ENCODE results near the gene TGIF2. TPM values are rescaled to one million over a fixed set of nuclear protein-coding genes. Genes with fewer than 3 reads are reported as not detected.

The TGIF2 gene
- total and polyA plus RNA-seq, 2 of the 8 experiments (the other 6 are each of a cell fraction or from before 2014, with no cell fraction given) = 49.7 to 76.7 TPM

- Histone ChIP-seq H3K14ac (ENCODE audit: insufficient read length) (no peak overlapping the region), H3K18ac (ENCODE audit: extremely low read depth, low read length) (no peak overlapping the region), H3K79me1 (ENCODE audit: low read depth, low read length) (peaks cover 8% of the 10 kb centered on the region), H2BK20ac (ENCODE audit: low read length) (no peak overlapping the region), H3K79me2 (ENCODE audit: control insufficient read depth in 1 of 2, insufficient read depth in 2 of 2, low read length in 2 of 2) (peaks cover 0 to 7% of the 10 kb centered on the region in 2 experiments; a peak in 1 of 4 replicates), H4K20me1 (replicated peaks in 1 of 2; ENCODE audit: control insufficient read depth in 1 of 2, insufficient read depth in 2 of 2, low read length in 2 of 2) (no peaks in the 10 kb centered on the region), H3K23me2 (ENCODE audit: low read depth, low read length) (no peaks in the 10 kb centered on the region), H2BK15ac (ENCODE audit: low read length) (no peak overlapping the region), H2AK5ac (ENCODE audit: low read depth, low read length) (no peak overlapping the region), H4K91ac (replicated peaks; ENCODE audit: insufficient read length, low read length) (no peak overlapping the region), H4K5ac (ENCODE audit: insufficient read length, low read depth, low read length) (no peak overlapping the region), H2BK120ac (replicated peaks; ENCODE audit: low read depth, low read length) (no peak overlapping the region), H3K9me3 (ENCODE audit: insufficient read depth in 2 of 2, low read depth in 1 of 2, low read length in 1 of 2) (peaks cover 6 to 7% of the 10 kb centered on the region in 2 experiments; a peak in 2 of 4 replicates), H3K4ac (replicated peaks; ENCODE audit: insufficient read length, low read depth, low read length) (no peak overlapping the region), H2BK5ac (ENCODE audit: low read depth, low read length) (no peak overlapping the region), H3K9ac (replicated peaks in 1 of 4; ENCODE audit: extremely low read depth in 1 of 4, low read depth in 3 of 4, low read length in 3 of 4) (no peak overlapping the region), H3K4me2 (ENCODE audit: insufficient read depth in 1 of 2, low read depth in 2 of 2, low read length in 2 of 2) (no peak overlapping the region), H2BK12ac (ENCODE audit: low read depth, low read length) (no peak overlapping the region), H3K4me3 (ENCODE audit: extremely low read depth in 1 of 4, insufficient read depth in 2 of 4, low read depth in 3 of 4, low read length in 4 of 4) (no peak overlapping the region), H3K4me1 (replicated peaks in 1 of 4; ENCODE audit: control insufficient read depth in 3 of 4, insufficient read depth in 4 of 4, low read length in 3 of 4) (peaks cover 0 to 9% (median 5%) of the 10 kb centered on the region in 4 experiments; a peak in 5 of 7 replicates), H4K8ac (ENCODE audit: extremely low read depth, insufficient read depth, low read length) (no peak overlapping the region; the same call in 1 of the 2 replicates), H3K27ac (ENCODE audit: low read depth, low read length) (no peak overlapping the region), H3K27me3 (replicated peaks in 1 of 4; ENCODE audit: control insufficient read depth in 3 of 4, extremely low read depth in 1 of 4, insufficient read depth in 3 of 4, low read length in 3 of 4) (no peaks in the 10 kb centered on the region), H3K23ac (ENCODE audit: insufficient read length) (no peak overlapping the region), H3K36me3 (ENCODE audit: control insufficient read depth in 2 of 4, insufficient read depth in 4 of 4, low read length in 3 of 4) (peaks cover 9 to 36% (median 25%) of the 10 kb centered on the region in 4 experiments; a peak in 6 of 8 replicates), H3K56ac (replicated peaks; ENCODE audit: insufficient read length, low read depth, low read length) (no peak overlapping the region), H2AFZ (ENCODE audit: low read length) (no peak overlapping the region)
- 85% methylated on average over 5 of the region's 5 CpGs; no CpG with 5 or more reads in 1 of the 2 experiments for WGBS, 2 experiments (ENCODE audit: extremely low coverage in 1 of 2, insufficient coverage in 1 of 2, insufficient read length in 1 of 2, insufficient replicate concordance in 2 of 2, low coverage in 1 of 2, low lambda C conversion rate in 2 of 2, missing lambda C conversion rate in 1 of 2)
- CTCF ChIA-PET (ENCODE audit: partially characterized antibody) = interaction anchor here (0.7 to 14.2 kb wide), 8 partner anchors 14 to 48 kb away, joined by 4 to 202 read pairs (median 11); partner anchors contain the start of genes RAB5IF and TGIF2
- FAIRE-seq (no peak), DNase-seq (ENCODE audit: low read depth in 1 of 2, low spot score in 2 of 2) (no peak)
- POLR2A ChIA-PET (ENCODE audit: partially characterized antibody) = interaction anchor here (1.2 to 26.6 kb wide), 5 partner anchors 6 to 34 kb away, joined by 3 to 388 read pairs (median 60); partner anchors contain the start of genes RAB5IF and TGIF2
- no peak for TF ChIP-seq TAF7 (optimal IDR thresholded peaks at IDR 0.05; ENCODE audit: borderline replicate concordance, low read depth, low read length)
- TF ChIP-seq GABPA (IDR thresholded peaks at IDR 0.05; ENCODE audit: borderline replicate concordance, insufficient read depth, low read length) = no peak
- no peak for TF ChIP-seq RNF2 (IDR thresholded peaks at IDR 0.05; ENCODE audit: borderline replicate concordance, low read depth, low read length, missing control alignments, poor library complexity, severe bottlenecking)
- TF ChIP-seq EP300 (IDR thresholded peaks at IDR 0.05; ENCODE audit: borderline replicate concordance in 1 of 2, low read depth in 2 of 2, low read length in 2 of 2) = no peak
- TF ChIP-seq BCL11A (IDR thresholded peaks at IDR 0.05; ENCODE audit: low read depth in 2 of 2, low read length in 2 of 2) = no peak
- TF ChIP-seq CBX5 (IDR thresholded peaks at IDR 0.05; ENCODE audit: low read depth, low read length) = no peak
- TF ChIP-seq CHD2 (IDR thresholded peaks at IDR 0.05; ENCODE audit: low read length) = no peak
- no peak for TF ChIP-seq TAF1 (IDR thresholded peaks at IDR 0.05; ENCODE audit: low read depth, low read length)
- no peak for TF ChIP-seq CTBP2 (IDR thresholded peaks at IDR 0.05; ENCODE audit: borderline replicate concordance, insufficient read depth, insufficient read length, low read length)
- TF ChIP-seq ZNF274 (IDR thresholded peaks at IDR 0.05; ENCODE audit: borderline replicate concordance, extremely low read depth, low read length) = no peak
- TF ChIP-seq USF2 (IDR thresholded peaks at IDR 0.05; ENCODE audit: low read length) = no peak
- no peak for TF ChIP-seq SP4 (IDR thresholded peaks at IDR 0.05; ENCODE audit: low read length)
These were observed 17.9 kb downstream of the TGIF2 start for GRCh38 chr20:36591281-36591680.
